ENCODE results near the gene ABCA8. TPM values are rescaled to one million over a fixed set of nuclear protein-coding genes. Genes with fewer than 3 reads are reported as not detected.
A peak's percentile ranks its signal among the peaks of the same experiment; 100 is the strongest.

ABCA8 gene
- polyA plus RNA-seq, 1 experiment = 13.8 TPM

- DNase-seq (ENCODE audit: low read depth, low spot score) = peak; percentile 78
- Histone ChIP-seq H3K27ac (ENCODE audit: low read depth, low read length) (no peak overlapping the region), H3K27me3 (ENCODE audit: control insufficient read depth, insufficient read depth, low read length) (no peaks in the 10 kb centered on the region), H3K4me3 (ENCODE audit: low read depth, low read length) (no peak overlapping the region), H3K9me3 (ENCODE audit: control insufficient read depth, insufficient read depth, low read length) (no peaks in the 10 kb centered on the region)
- TF ChIP-seq CTCF (IDR thresholded peaks at IDR 0.05; ENCODE audit: low read depth, low read length) = no peak
- ChIA-PET POLR2A (interaction anchor here (0.6 kb wide), 1 partner anchor 28 kb away, joined by 3 read pairs; no protein-coding TSS in a partner anchor), CTCF (interaction anchor here (0.9 kb wide), 1 partner anchor 50 kb away, joined by 3 read pairs; no protein-coding TSS in a partner anchor)
Observed at GRCh38 chr17:68821860-68822696, 133.1 kb downstream of the ABCA8 start.

GRCh38 chr17:68820825-68821481 lies 134.2 kb downstream of the ABCA8 start:
- DNase-seq (ENCODE audit: low read depth, low spot score) = no peak
- no peak for TF ChIP-seq CTCF (IDR thresholded peaks at IDR 0.05; ENCODE audit: low read depth, low read length)
- Histone ChIP-seq H3K9me3 (ENCODE audit: control insufficient read depth, insufficient read depth, low read length) (no peaks in the 10 kb centered on the region), H3K4me3 (ENCODE audit: low read depth, low read length) (no peak overlapping the region), H3K27me3 (ENCODE audit: control insufficient read depth, insufficient read depth, low read length) (no peaks in the 10 kb centered on the region), H3K27ac (ENCODE audit: low read depth, low read length) (no peak overlapping the region)
- ChIA-PET POLR2A (no interaction called here), CTCF (no interaction called here)

- no peak overlapping the region for H3K27ac ChIP-seq (ENCODE audit: low read depth, low read length)
- CTCF ChIA-PET = no interaction called here
- POLR2A ChIA-PET = no interaction called here
- DNase-seq (ENCODE audit: low read depth, low spot score) = no peak
- no peak overlapping the region for H3K4me3 ChIP-seq (ENCODE audit: low read depth, low read length)
- no peak for TF ChIP-seq CTCF (IDR thresholded peaks at IDR 0.05; ENCODE audit: low read depth, low read length)
- no peaks in the 10 kb centered on the region for H3K27me3 ChIP-seq (ENCODE audit: control insufficient read depth, insufficient read depth, low read length)
- H3K9me3 ChIP-seq (ENCODE audit: control insufficient read depth, insufficient read depth, low read length) = no peaks in the 10 kb centered on the region
Observed at GRCh38 chr17:68820476-68820824, 134.7 kb downstream of the ABCA8 start.

- DNase-seq (ENCODE audit: low read depth, low spot score) = no peak
- Histone ChIP-seq H3K27me3 (ENCODE audit: control insufficient read depth, insufficient read depth, low read length) (no peaks in the 10 kb centered on the region), H3K9me3 (ENCODE audit: control insufficient read depth, insufficient read depth, low read length) (no peaks in the 10 kb centered on the region), H3K4me3 (ENCODE audit: low read depth, low read length) (no peak overlapping the region), H3K27ac (ENCODE audit: low read depth, low read length) (no peak overlapping the region)
- ChIA-PET POLR2A (no interaction called here), CTCF (interaction anchor here (1.5 kb wide), 1 partner anchor 11 kb away, joined by 4 read pairs; no protein-coding TSS in a partner anchor)
- TF ChIP-seq CTCF (IDR thresholded peaks at IDR 0.05; ENCODE audit: low read depth, low read length) = no peak
Observed at GRCh38 chr17:68819465-68819864, 135.7 kb downstream of the ABCA8 start.

Other genes with a start within 250 kb of the ABCA8 start
- gene ABCA9, start 105.5 kb upstream of the ABCA8 start, polyA plus RNA-seq (2011; rRNA removed) = 0.10 and 0.12 TPM in 2 replicates
- gene ABCA6, start 186.5 kb upstream of the ABCA8 start, polyA plus RNA-seq (2011; rRNA removed) = 0.36 and 0.41 TPM in 2 replicates

Data from AG04450 (cell line).